Neural crest cell (in vitro differentiated cells): Measurements from ENCODE around the gene CDC14A. TPM values are rescaled to one million over a fixed set of nuclear protein-coding genes. Genes with fewer than 3 reads are reported as not detected.

Source experiments
- DNase-seq: peaks from one replicate; pipeline ENCODE4 v3.0.0; 2021; ENCODE audit warnings: low read depth, mixed read lengths, low spot score
- H3K27ac Mint-ChIP-seq: one replicate; pipeline ENCODE4 v1.8.0; 2021; ENCODE audit warnings: mild to moderate bottlenecking, mixed read lengths; ENCODE audit not compliant: unreplicated experiment
- H3K27me3 Mint-ChIP-seq: 2 replicates; pipeline ENCODE4 v1.8.0; 2021; ENCODE audit warnings: low read depth, mild to moderate bottlenecking, mixed read lengths
- H3K36me3 Mint-ChIP-seq: 2 replicates; pipeline ENCODE4 v1.8.0; 2021; ENCODE audit warnings: low read depth, mild to moderate bottlenecking, mixed read lengths
- H3K4me1 Mint-ChIP-seq: 2 replicates; pipeline ENCODE4 v1.8.0; 2021; ENCODE audit warnings: mixed read lengths
- H3K4me3 Mint-ChIP-seq: one replicate; pipeline ENCODE4 v1.8.0; 2021; ENCODE audit warnings: mild to moderate bottlenecking, mixed read lengths
- H3K9me3 Mint-ChIP-seq: 2 replicates; pipeline ENCODE4 v1.8.0; 2021; ENCODE audit warnings: mixed read lengths
- CTCF ChIP-seq: fragments of 200-600 bp; sonication (generic); conservative IDR thresholded peaks from 2 replicates; pipeline ENCODE4 v1.5.0; 2021; ENCODE audit warnings: antibody characterized with exemption, mild to moderate bottlenecking
- total RNA-seq: library from RNA; stranded (reverse); gene quantifications from 2 replicates; pipeline ENCODE4 v1.2.1, GENCODE V29; 2021

CDC14A gene
- total RNA-seq, 1 donor from 2014 or later = 15.7 TPM

- H3K27ac Mint-ChIP-seq = no peak overlapping the region
- H3K9me3 Mint-ChIP-seq = no peaks in the 10 kb centered on the region
- H3K27me3 Mint-ChIP-seq = no peaks in the 10 kb centered on the region
- H3K4me1 Mint-ChIP-seq = peaks cover 24% of the 10 kb centered on the region
- H3K4me3 Mint-ChIP-seq = no peak overlapping the region
- no peaks in the 10 kb centered on the region for H3K36me3 Mint-ChIP-seq
- peak; percentile 18 for TF ChIP-seq CTCF
- DNase-seq = no peak
These were observed 71.6 kb downstream of the CDC14A start for GRCh38 chr1:100423832-100424337.

- H3K4me3 Mint-ChIP-seq = no peak overlapping the region
- peaks cover 16% of the 10 kb centered on the region for H3K4me1 Mint-ChIP-seq
- H3K27ac Mint-ChIP-seq = no peak overlapping the region
- no peaks in the 10 kb centered on the region for H3K27me3 Mint-ChIP-seq
- no peak for TF ChIP-seq CTCF
- peaks cover 5% of the 10 kb centered on the region for H3K36me3 Mint-ChIP-seq
- no peaks in the 10 kb centered on the region for H3K9me3 Mint-ChIP-seq
- DNase-seq = no peak
These were observed 75.9 kb downstream of the CDC14A start for GRCh38 chr1:100428160-100428559.

GRCh38 chr1:100430325-100430756, 78.0 kb downstream of the CDC14A start:
- Mint-ChIP-seq H3K4me3 (no peak overlapping the region), H3K27ac (no peak overlapping the region), H3K36me3 (peaks cover 8% of the 10 kb centered on the region), H3K9me3 (no peaks in the 10 kb centered on the region), H3K4me1 (peaks cover 4% of the 10 kb centered on the region), H3K27me3 (no peaks in the 10 kb centered on the region)
- TF ChIP-seq CTCF = no peak
- no peak for DNase-seq

- H3K27me3 Mint-ChIP-seq = no peaks in the 10 kb centered on the region
- H3K4me3 Mint-ChIP-seq = no peak overlapping the region
- peaks cover 4% of the 10 kb centered on the region for H3K4me1 Mint-ChIP-seq
These were observed 79.6 kb downstream of the CDC14A start for GRCh38 chr1:100431954-100432353.

GRCh38 chr1:100433563-100433962, 81.3 kb downstream of the CDC14A start:
- Mint-ChIP-seq H3K27me3 (no peaks in the 10 kb centered on the region), H3K36me3 (peaks cover 8% of the 10 kb centered on the region), H3K9me3 (no peaks in the 10 kb centered on the region), H3K27ac (no peak overlapping the region), H3K4me3 (no peak overlapping the region), H3K4me1 (no peaks in the 10 kb centered on the region)
- no peak for DNase-seq
- TF ChIP-seq CTCF = no peak

More at GRCh38 chr1:100431954-100432353, 79.6 kb downstream of the CDC14A start:
- no peaks in the 10 kb centered on the region for H3K9me3 Mint-ChIP-seq
- no peak overlapping the region for H3K27ac Mint-ChIP-seq
- no peak for TF ChIP-seq CTCF
- no peak for DNase-seq
- H3K36me3 Mint-ChIP-seq = peaks cover 8% of the 10 kb centered on the region
